Transverse colon (tissue), 4 donors: Measurements from ENCODE around the gene HOXB5. TPM values are rescaled to one million over a fixed set of nuclear protein-coding genes. Genes with fewer than 3 reads are reported as not detected.
A peak's percentile ranks its signal among the peaks of the same experiment; 100 is the strongest.

Experiments used
- DNase-seq: peaks from one replicate; pipeline ENCODE4 v3.0.0-alpha.2; 2019
- H3K27ac ChIP-seq, 4 donors: fragments of 200-600 bp; sonication (generic); 2 replicates each; pipeline ENCODE4 v1.5.1; 2016 to 2018; ENCODE audit warnings: inconsistent platforms in 4 of 4
- H3K27me3 ChIP-seq: fragments of 200-600 bp; sonication (generic); 2 replicates; pipeline ENCODE4 v1.5.1; 2017; ENCODE audit warnings: inconsistent platforms
- H3K36me3 ChIP-seq, 4 donors: fragments of 200-600 bp; sonication (generic); 2 replicates each; pipeline ENCODE4 v1.5.1; 2017 to 2019; ENCODE audit warnings: inconsistent platforms in 4 of 4
- H3K4me1 ChIP-seq, 4 donors: fragments of 200-600 bp; sonication (generic); 2 replicates each; pipeline ENCODE4 v1.5.1; 2017 to 2020; ENCODE audit warnings: inconsistent platforms in 4 of 4
- H3K4me3 ChIP-seq, 4 donors: fragments of 200-600 bp; sonication (generic); 1 replicate in 1 of 4; 2 replicates in 3 of 4; pipeline versions ENCODE4 v1.5.1 to v1.6.1; 2017 to 2019; ENCODE audit warnings: inconsistent platforms in 4 of 4
- H3K9me3 ChIP-seq, 2 donors: fragments of 200-600 bp; sonication (generic); 2 replicates each; pipeline ENCODE4 v1.5.1; 2017 to 2019; ENCODE audit warnings: inconsistent platforms in 2 of 2
- EP300 ChIP-seq: sonication (generic); formaldehyde crosslinking; IDR thresholded peaks from one replicate; pipeline ENCODE4 v1.6.1; 2017; ENCODE audit warnings: antibody characterized with exemption, low read depth
- POLR2A ChIP-seq: fragments of 450-650 bp; IDR thresholded peaks from one replicate; pipeline ENCODE4 v1.6.1; 2016; ENCODE audit warnings: antibody characterized with exemption, mild to moderate bottlenecking, moderate library complexity
- POLR2AphosphoS5 ChIP-seq, 3 donors: sonication (generic); formaldehyde crosslinking; IDR thresholded peaks; one replicate each; pipeline ENCODE4 v1.6.1; 2016; ENCODE audit warnings: antibody characterized with exemption in 3 of 3
- WGBS, 2 donors: methylation state at CpG; one replicate each; pipeline ENCODE4 v1.1.5; 2018; ENCODE audit warnings: low coverage in 1 of 2; 5-methylcytosine and 5-hydroxymethylcytosine counted together
- in situ Hi-C, 4 donors: fragments of 200-750 bp; cut with MboI; loops; one replicate each; pipeline versions ENCODE4 v1.15.0 to v1.15.1; 2017; ENCODE audit warnings: low sequenced_read_pairs in 3 of 4, low pct_ligation_motif_present in 1 of 4, low pct_unique_long_range_greater_than_20kb in 1 of 4
- intact Hi-C: fragments of 100-400 bp; cut with DNase I; formaldehyde crosslinking; loops from one replicate; pipeline ENCODE4 v1.15.1; 2023; ENCODE audit warnings: low total_unique reads
- total RNA-seq, 4 donors: library from RNA; depleted of rRNA; stranded (reverse); fragments of >200 nt; gene quantifications; one replicate each; pipeline ENCODE4 v1.1.0, GENCODE V29; 2016
- TF ChIP-seq, protein P1 (sequence below), 5 experiments: fragments of 200-600 bp in 3 of 5; fragments of 450-650 bp in 2 of 5; sonication (generic) in 3 of 5; IDR thresholded peaks; 1 replicate in 2 of 5; 2 replicates in 3 of 5; pipeline ENCODE4 v1.5.1; 2016 to 2017; ENCODE audit warnings: antibody characterized with exemption in 5 of 5, inconsistent platforms in 3 of 5, mild to moderate bottlenecking in 2 of 5, moderate library complexity in 1 of 5

HOXB5 gene
- total RNA-seq, 4 donors from 2014 or later: 10.5 to 35.4 (median 18.7) TPM

GRCh38 chr17:48579760-48580554, 13.6 kb downstream of the HOXB5 start:
- Histone ChIP-seq H3K4me3 (peak overlapping the region in 3 of 4 donors; percentile 4 to 47 (median 45)), H3K9me3 (no peaks in the 10 kb centered on the region), H3K27ac (peak overlapping the region; percentile 89 to 95 (median 92)), H3K27me3 (peaks cover 9% of the 10 kb centered on the region), H3K36me3 (no peaks in the 10 kb centered on the region), H3K4me1 (peaks cover 21 to 89% (median 79%) of the 10 kb centered on the region in 4 donors)
- WGBS, 2 donors: 13 to 22% methylated on average over 6 to 26 of the region's 26 CpGs
- in situ Hi-C loops: no loop called here
- no peak for DNase-seq
- intact Hi-C loops: loop anchor here (5.0 kb wide), 1 partner anchor 38 kb away; no protein-coding TSS in a partner anchor
- TF ChIP-seq POLR2A (no peak), POLR2AphosphoS5 (IDR thresholded peaks at IDR 0.05) (peak in 2 of 3 donors; percentile 21 to 26)

- Histone ChIP-seq H3K9me3 (no peaks in the 10 kb centered on the region), H3K27me3 (peaks cover 9% of the 10 kb centered on the region), H3K27ac (peak overlapping the region; percentile 89 to 95 (median 92)), H3K4me3 (peak overlapping the region in 3 of 4 donors; percentile 4 to 47 (median 45)), H3K4me1 (peaks cover 26 to 89% (median 78%) of the 10 kb centered on the region in 4 donors), H3K36me3 (no peaks in the 10 kb centered on the region)
- WGBS, 2 donors: 23 to 28% methylated on average over 7 of the region's 7 CpGs
- TF ChIP-seq, protein P1, sequence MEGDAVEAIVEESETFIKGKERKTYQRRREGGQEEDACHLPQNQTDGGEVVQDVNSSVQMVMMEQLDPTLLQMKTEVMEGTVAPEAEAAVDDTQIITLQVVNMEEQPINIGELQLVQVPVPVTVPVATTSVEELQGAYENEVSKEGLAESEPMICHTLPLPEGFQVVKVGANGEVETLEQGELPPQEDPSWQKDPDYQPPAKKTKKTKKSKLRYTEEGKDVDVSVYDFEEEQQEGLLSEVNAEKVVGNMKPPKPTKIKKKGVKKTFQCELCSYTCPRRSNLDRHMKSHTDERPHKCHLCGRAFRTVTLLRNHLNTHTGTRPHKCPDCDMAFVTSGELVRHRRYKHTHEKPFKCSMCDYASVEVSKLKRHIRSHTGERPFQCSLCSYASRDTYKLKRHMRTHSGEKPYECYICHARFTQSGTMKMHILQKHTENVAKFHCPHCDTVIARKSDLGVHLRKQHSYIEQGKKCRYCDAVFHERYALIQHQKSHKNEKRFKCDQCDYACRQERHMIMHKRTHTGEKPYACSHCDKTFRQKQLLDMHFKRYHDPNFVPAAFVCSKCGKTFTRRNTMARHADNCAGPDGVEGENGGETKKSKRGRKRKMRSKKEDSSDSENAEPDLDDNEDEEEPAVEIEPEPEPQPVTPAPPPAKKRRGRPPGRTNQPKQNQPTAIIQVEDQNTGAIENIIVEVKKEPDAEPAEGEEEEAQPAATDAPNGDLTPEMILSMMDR (IDR thresholded peaks at IDR 0.05): no peak
- TF ChIP-seq POLR2AphosphoS5 (IDR thresholded peaks at IDR 0.05) (no peak), POLR2A (no peak), EP300 (no peak)
- in situ Hi-C loops (no loop called here), intact Hi-C loops (loop anchor here (5.0 kb wide), 1 partner anchor 37 kb away; no protein-coding TSS in a partner anchor)
- no peak for DNase-seq
Measured at GRCh38 chr17:48579471-48579759, 14.2 kb downstream of the HOXB5 start.

DNA sequence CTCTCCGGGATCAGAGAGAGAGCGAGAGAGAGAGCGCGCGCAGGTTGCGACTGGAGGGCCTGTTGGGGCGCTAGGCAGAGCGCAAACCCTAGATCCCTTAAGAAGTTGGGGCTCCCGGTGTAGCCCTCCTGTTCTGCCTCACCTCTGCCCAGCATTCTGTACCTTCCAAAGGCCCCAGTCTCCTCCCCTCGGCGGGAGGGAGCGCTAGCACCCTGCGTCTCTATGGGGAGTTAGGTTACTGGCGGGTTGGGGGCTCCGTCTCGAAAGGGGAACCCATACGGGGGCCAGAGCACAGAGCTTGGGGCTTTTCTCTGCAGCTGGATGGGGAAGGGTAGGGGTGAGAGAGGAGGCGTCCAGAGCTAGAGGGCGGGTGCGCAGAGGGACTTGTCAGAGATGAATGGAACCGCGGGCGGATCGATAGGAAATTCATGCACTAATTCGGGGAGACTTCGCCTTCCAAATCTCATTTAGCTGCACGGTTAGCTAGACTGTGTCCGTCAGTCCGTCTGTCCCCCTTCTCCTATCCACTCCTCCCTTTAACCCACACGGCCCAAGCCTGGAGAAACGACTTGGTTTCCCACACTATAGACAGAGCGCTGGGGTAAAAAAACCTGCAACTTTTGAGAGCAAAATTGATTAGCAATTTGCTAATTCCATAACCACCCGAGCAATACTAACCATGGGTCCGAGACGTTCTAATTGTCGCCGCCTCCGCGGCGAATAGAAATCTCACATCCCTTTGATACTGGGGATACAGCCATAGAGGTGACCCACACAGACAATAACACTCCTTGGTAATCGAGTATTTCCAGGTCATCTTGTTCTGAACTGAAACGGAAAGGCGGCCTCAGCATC, 14.7 kb downstream of the HOXB5 start:
- intact Hi-C loops: loop anchor here (5.0 kb wide), 1 partner anchor 37 kb away; no protein-coding TSS in a partner anchor
- TF ChIP-seq, protein P1 (IDR thresholded peaks at IDR 0.05): no peak
- no peak for DNase-seq
- Histone ChIP-seq H3K36me3 (no peaks in the 10 kb centered on the region), H3K4me3 (peak overlapping the region; percentile 38 to 54 (median 46)), H3K9me3 (no peaks in the 10 kb centered on the region), H3K27me3 (peaks cover 9% of the 10 kb centered on the region), H3K27ac (peak overlapping the region; percentile 89 to 95 (median 92)), H3K4me1 (peaks cover 21 to 86% (median 73%) of the 10 kb centered on the region in 4 donors)
- in situ Hi-C loops: no loop called here
- 34% methylated on average over 5 to 43 of the region's 43 CpGs for WGBS, 2 donors

GRCh38 chr17:48577946-48578615, 15.5 kb downstream of the HOXB5 start, which contains the start of gene HOXB4:
HOXB4 (minus strand) TSS chr17:48578350; CDS start chr17:48578319, 31 bp downstream.
- intact Hi-C loops (loop anchor here (5.0 kb wide), 1 partner anchor 36 kb away; no protein-coding TSS in a partner anchor), in situ Hi-C loops (no loop called here)
- WGBS, 2 donors: 9% methylated on average over 23 of the region's 58 CpGs; no CpG with 5 or more reads in 1 of the 2 donors
- peak in 2 of 3 donors; percentile 14 to 46 for TF ChIP-seq POLR2AphosphoS5 (IDR thresholded peaks at IDR 0.05)
- TF ChIP-seq, protein P1 (IDR thresholded peaks at IDR 0.05): no peak
- no peaks in the 10 kb centered on the region for H3K9me3 ChIP-seq
- peaks cover 7% of the 10 kb centered on the region for H3K27me3 ChIP-seq
- peak within 1 kb of the TSS; percentile 89 to 95 (median 92) for H3K27ac ChIP-seq
- peaks cover 18 to 84% (median 69%) of the 10 kb centered on the region in 4 donors for H3K4me1 ChIP-seq
- H3K4me3 ChIP-seq: peak within 1 kb of the TSS; percentile 38 to 54 (median 46)
- peak; percentile 80 for DNase-seq
- H3K36me3 ChIP-seq: no peaks in the 10 kb centered on the region
